GM12873 (cell line): Measurements from ENCODE around the gene SCLT1.

Experiments used
- CTCF ChIP-seq: IDR thresholded peaks from 2 replicates; pipeline ENCODE4 v1.5.1; 2012; ENCODE audit warnings: low read depth, mild to moderate bottlenecking, moderate library complexity, low read length, control low read depth; ENCODE audit not compliant: insufficient read depth; ENCODE audit errors: missing control alignments

Gene SCLT1

GRCh38 chr4:128940971-128941370, 152.4 kb downstream of the SCLT1 start:
- no peak for TF ChIP-seq CTCF

GRCh38 chr4:128930051-128930450, 163.3 kb downstream of the SCLT1 start:
- no peak for TF ChIP-seq CTCF

- no peak for TF ChIP-seq CTCF
These were observed 168.4 kb downstream of the SCLT1 start for GRCh38 chr4:128924951-128925350.

GRCh38 chr4:128921954-128922353, 171.4 kb downstream of the SCLT1 start:
- no peak for TF ChIP-seq CTCF

GRCh38 chr4:128917781-128918180, 175.6 kb downstream of the SCLT1 start:
- TF ChIP-seq CTCF, result no peak

GRCh38 chr4:128916832-128917231, 176.5 kb downstream of the SCLT1 start:
- no peak for TF ChIP-seq CTCF

- TF ChIP-seq CTCF, result no peak
These were observed 177.8 kb downstream of the SCLT1 start for GRCh38 chr4:128915544-128915943.
